Muscle of leg (tissue), 11 donors: ENCODE measurements around the gene GATD1. TPM values are rescaled to one million over a fixed set of nuclear protein-coding genes. Genes with fewer than 3 reads are reported as not detected.

Source experiments
- DNase-seq: peaks from one replicate; pipeline ENCODE4 v3.0.0; 2013
- H3K27ac ChIP-seq: one replicate; pipeline ENCODE4 v1.5.1; 2013; ENCODE audit warnings: mild to moderate bottlenecking, low read length, control low read depth
- H3K27me3 ChIP-seq: one replicate; pipeline ENCODE4 v1.6.1; 2013; ENCODE audit warnings: low read length; ENCODE audit not compliant: control insufficient read depth, insufficient read depth
- H3K36me3 ChIP-seq: one replicate; pipeline ENCODE4 v1.6.1; 2013; ENCODE audit warnings: low read length; ENCODE audit not compliant: control insufficient read depth, insufficient read depth
- H3K4me1 ChIP-seq: one replicate; pipeline ENCODE4 v1.6.1; 2013; ENCODE audit warnings: low read length; ENCODE audit not compliant: control insufficient read depth, insufficient read depth
- H3K4me3 ChIP-seq: one replicate; pipeline ENCODE4 v1.5.1; 2013; ENCODE audit warnings: low read length, control low read depth
- H3K9me3 ChIP-seq: replicated peaks from 2 replicates; pipeline ENCODE4 v1.6.1; 2013; ENCODE audit warnings: low read depth, low read length; ENCODE audit not compliant: control insufficient read depth
- WGBS: methylation state at CpG from one replicate; pipeline ENCODE4 v1.1.5; 2013; ENCODE audit warnings: missing lambda C conversion rate; ENCODE audit not compliant: insufficient coverage; 5-methylcytosine and 5-hydroxymethylcytosine counted together
- polyA plus RNA-seq, 8 donors: library from polyadenylated mRNA; unstranded; fragments of 120-200 nt; gene quantifications; one replicate each; pipeline versions ENCODE4 v1.2.1 to v1.2.3, GENCODE V29; 2013; ENCODE audit warnings: inconsistent platforms in 1 of 8, low replicate concordance in 1 of 8; ENCODE audit not compliant: insufficient read length in 8 of 8, insufficient read depth in 1 of 8
- total RNA-seq: library from RNA; stranded (reverse); fragments of 120-200 nt; gene quantifications from one replicate; pipeline ENCODE4 v1.2.4, GENCODE V29; 2013

Gene GATD1
- total and polyA plus RNA-seq, 9 donors: 18.1 to 53.2 (median 43.4) TPM

DNA sequence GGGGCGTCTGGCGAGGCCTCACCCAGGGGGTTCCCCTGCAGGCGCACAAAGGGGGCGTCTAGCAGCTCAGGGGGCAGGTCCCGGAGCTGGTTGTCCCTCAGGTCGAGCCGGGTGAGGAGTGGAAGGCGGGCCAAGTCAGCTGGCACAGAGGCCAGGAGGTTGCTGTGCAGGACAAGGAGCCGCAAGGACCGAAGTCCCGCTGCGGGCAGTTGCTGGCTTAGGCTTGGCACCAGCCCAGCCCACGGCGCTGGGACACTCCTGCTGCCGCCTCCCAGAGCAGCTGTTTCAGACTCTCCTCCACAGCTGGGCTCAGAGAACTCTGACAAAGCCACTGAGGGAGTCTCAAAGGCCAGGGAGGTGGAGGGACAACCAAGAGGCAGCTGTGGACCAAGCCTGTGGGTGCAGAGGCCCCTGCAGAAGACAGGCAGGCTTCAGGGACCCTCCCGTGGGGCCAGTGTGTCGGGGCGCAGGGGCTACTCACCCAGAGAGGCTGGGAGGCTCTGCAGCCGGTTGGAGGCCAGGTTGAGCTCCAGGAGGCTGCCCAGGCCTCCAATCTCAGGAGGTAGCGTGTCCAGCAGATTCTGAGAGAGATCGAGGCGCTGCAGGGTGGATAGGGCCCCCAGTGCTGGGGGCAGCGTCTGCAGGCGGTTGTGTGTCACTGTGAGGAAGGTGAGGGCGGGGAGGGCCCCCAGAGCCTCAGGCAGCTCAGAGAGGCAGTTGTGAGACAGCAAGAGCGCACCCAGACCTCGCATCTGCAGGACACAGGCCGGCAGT lies 25.6 kb upstream of the GATD1 start:
- no peak for DNase-seq
- Histone ChIP-seq H3K4me1 (peaks cover 37% of the 10 kb centered on the region), H3K9me3 (no peaks in the 10 kb centered on the region), H3K27me3 (no peaks in the 10 kb centered on the region), H3K36me3 (peaks cover 32% of the 10 kb centered on the region), H3K27ac (no peak overlapping the region), H3K4me3 (no peak overlapping the region)
- WGBS: 84% methylated on average over 27 of the region's 28 CpGs

- Histone ChIP-seq H3K36me3 (peaks cover 32% of the 10 kb centered on the region), H3K27ac (no peak overlapping the region), H3K9me3 (no peaks in the 10 kb centered on the region), H3K27me3 (no peaks in the 10 kb centered on the region), H3K4me1 (peaks cover 44% of the 10 kb centered on the region), H3K4me3 (no peak overlapping the region)
- WGBS: 93% methylated on average over 19 of the region's 21 CpGs
- DNase-seq: no peak
Measured at GRCh38 chr11:802018-802617, 24.8 kb upstream of the GATD1 start.

GRCh38 chr11:801097-801780 lies 24.0 kb upstream of the GATD1 start:
- H3K36me3 ChIP-seq: peaks cover 32% of the 10 kb centered on the region
- 84% methylated on average over 16 of the region's 20 CpGs for WGBS
- no peak overlapping the region for H3K27ac ChIP-seq
- no peak for DNase-seq
- H3K4me3 ChIP-seq: no peak overlapping the region
- peaks cover 53% of the 10 kb centered on the region for H3K4me1 ChIP-seq
- H3K9me3 ChIP-seq: no peaks in the 10 kb centered on the region
- H3K27me3 ChIP-seq: no peaks in the 10 kb centered on the region

DNA sequence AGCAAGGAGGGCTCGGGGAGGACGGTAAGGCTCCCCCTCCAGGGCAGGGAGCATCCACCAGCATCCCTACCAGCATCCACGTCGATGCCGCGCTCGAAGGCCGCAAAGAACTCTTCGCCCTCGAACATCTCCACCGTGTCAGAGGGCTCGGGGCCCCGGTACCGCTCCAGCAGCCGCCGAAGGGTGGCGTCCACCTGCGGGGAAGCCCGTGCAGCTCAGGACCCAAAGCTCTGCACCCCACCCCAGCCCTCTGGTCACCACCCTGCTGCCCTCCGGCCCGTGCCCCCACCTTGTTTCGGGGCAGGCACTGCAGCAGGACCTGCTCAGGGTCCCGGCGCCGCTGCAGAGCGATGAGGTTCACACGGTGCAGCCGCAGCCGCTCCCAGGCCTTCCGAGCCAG lies 23.2 kb upstream of the GATD1 start:
- H3K4me1 ChIP-seq: peaks cover 54% of the 10 kb centered on the region
- no peak for DNase-seq
- H3K36me3 ChIP-seq: peaks cover 32% of the 10 kb centered on the region
- H3K27me3 ChIP-seq: no peaks in the 10 kb centered on the region
- no peak overlapping the region for H3K27ac ChIP-seq
- WGBS: 88% methylated on average over 29 of the region's 30 CpGs
- no peak overlapping the region for H3K4me3 ChIP-seq
- no peaks in the 10 kb centered on the region for H3K9me3 ChIP-seq

DNA sequence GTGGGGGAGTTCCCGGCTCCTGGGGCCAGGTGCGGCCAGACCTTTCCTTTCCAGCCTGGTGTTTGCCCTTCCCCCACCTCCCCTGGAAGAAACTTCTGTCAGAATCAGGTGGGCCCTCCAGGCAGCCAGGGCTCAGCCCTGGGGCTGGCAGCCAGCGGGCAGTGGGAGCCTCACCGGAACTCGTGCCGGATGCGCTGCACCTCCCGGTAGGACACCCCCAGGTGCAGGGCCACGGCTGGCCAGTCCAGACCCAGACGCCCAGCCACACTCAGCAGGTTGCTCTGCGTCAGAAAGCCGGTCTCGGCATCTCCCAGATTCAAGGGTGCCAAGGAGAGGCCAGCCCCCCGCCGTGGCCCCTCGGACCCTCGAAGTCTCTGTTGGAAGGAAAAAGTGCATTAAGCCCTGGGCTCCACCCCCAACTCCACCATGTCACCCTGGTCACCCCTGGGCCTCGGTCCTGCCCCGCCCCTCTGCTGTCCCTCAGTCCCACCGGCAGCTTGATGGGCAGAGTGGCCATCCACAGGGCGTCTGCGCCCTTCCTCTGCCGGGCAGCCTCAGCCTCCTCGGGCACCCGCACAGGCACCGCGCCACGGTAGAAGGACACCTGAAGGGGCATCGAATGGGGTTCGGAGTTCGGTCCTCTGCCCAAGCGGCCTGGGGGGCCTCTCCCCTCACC lies 22.5 kb upstream of the GATD1 start:
- Histone ChIP-seq H3K27me3 (no peaks in the 10 kb centered on the region), H3K27ac (no peak overlapping the region), H3K9me3 (no peaks in the 10 kb centered on the region), H3K4me1 (peaks cover 58% of the 10 kb centered on the region), H3K36me3 (peaks cover 32% of the 10 kb centered on the region), H3K4me3 (no peak overlapping the region)
- 90% methylated on average over 29 of the region's 32 CpGs for WGBS
- no peak for DNase-seq

GRCh38 chr11:798093-798713 lies 20.9 kb upstream of the GATD1 start, which contains the start of gene SLC25A22:
TSS of gene SLC25A22 (minus strand) at chr11:798281. CDS start at chr11:795006, 3,275 bp downstream.
- H3K27me3 ChIP-seq: no peaks in the 10 kb centered on the region
- no peaks in the 10 kb centered on the region for H3K9me3 ChIP-seq
- H3K27ac ChIP-seq: peak within 1 kb of the TSS; percentile 97
- peaks cover 55% of the 10 kb centered on the region for H3K4me1 ChIP-seq
- DNase-seq: peak; percentile 92
- peaks cover 48% of the 10 kb centered on the region for H3K36me3 ChIP-seq
- WGBS: 5% methylated on average over 69 of the region's 69 CpGs
- peak within 1 kb of the TSS; percentile 75 for H3K4me3 ChIP-seq

GRCh38 chr11:797296-798092 lies 20.2 kb upstream of the GATD1 start:
- no peaks in the 10 kb centered on the region for H3K9me3 ChIP-seq
- peaks cover 47% of the 10 kb centered on the region for H3K36me3 ChIP-seq
- H3K4me3 ChIP-seq: peak overlapping the region; percentile 75
- peaks cover 48% of the 10 kb centered on the region for H3K4me1 ChIP-seq
- WGBS: under 1% methylated on average over 51 of the region's 57 CpGs
- DNase-seq: peak; percentile 94
- no peaks in the 10 kb centered on the region for H3K27me3 ChIP-seq
- peak overlapping the region; percentile 97 for H3K27ac ChIP-seq

GRCh38 chr11:796565-797295 lies 19.4 kb upstream of the GATD1 start:
- Histone ChIP-seq H3K4me3 (peak overlapping the region; percentile 75), H3K4me1 (peaks cover 46% of the 10 kb centered on the region), H3K27ac (peak overlapping the region; percentile 97), H3K27me3 (no peaks in the 10 kb centered on the region), H3K36me3 (peaks cover 46% of the 10 kb centered on the region), H3K9me3 (no peaks in the 10 kb centered on the region)
- peak; percentile 40 for DNase-seq
- 24% methylated on average over 15 of the region's 18 CpGs for WGBS
